ENCODE measurements around the gene INSL3. TPM values are rescaled to one million over a fixed set of nuclear protein-coding genes. Genes with fewer than 3 reads are reported as not detected.

Gene INSL3
- total RNA-seq, 1 donor from 2014 or later, result not detected

- Histone ChIP-seq H3K36me3 (peaks cover 46% of the 10 kb centered on the region), H3K27ac (replicated peaks) (no peak overlapping the region), H3K4me3 (no peak overlapping the region), H3K9me3 (replicated peaks) (no peaks in the 10 kb centered on the region), H3K27me3 (ENCODE audit: low read depth) (peaks cover 10% of the 10 kb centered on the region), H3K4me1 (peaks cover 27% of the 10 kb centered on the region)
- intact Hi-C loops (cut with micrococcal nuclease), result no loop called here
- DNase-seq, result no peak
- no peak for TF ChIP-seq CTCF (IDR thresholded peaks at IDR 0.05; ENCODE audit: borderline replicate concordance)
Observed at GRCh38 chr19:17865364-17866311, 44.3 kb upstream of the INSL3 start.

GRCh38 chr19:17863520-17864182, 42.3 kb upstream of the INSL3 start:
- Histone ChIP-seq H3K36me3 (peaks cover 46% of the 10 kb centered on the region), H3K4me1 (peaks cover 36% of the 10 kb centered on the region), H3K27ac (replicated peaks) (peak overlapping the region; percentile 50), H3K27me3 (ENCODE audit: low read depth) (no peaks in the 10 kb centered on the region), H3K9me3 (replicated peaks) (no peaks in the 10 kb centered on the region), H3K4me3 (no peak overlapping the region)
- DNase-seq, result no peak
- intact Hi-C loops (cut with micrococcal nuclease), result no loop called here
- TF ChIP-seq CTCF (IDR thresholded peaks at IDR 0.05; ENCODE audit: borderline replicate concordance), result no peak

GRCh38 chr19:17862711-17863519, 41.6 kb upstream of the INSL3 start:
- H3K36me3 ChIP-seq, result peaks cover 46% of the 10 kb centered on the region
- no peaks in the 10 kb centered on the region for H3K9me3 ChIP-seq (replicated peaks)
- DNase-seq, result no peak
- H3K4me1 ChIP-seq, result peaks cover 36% of the 10 kb centered on the region
- H3K4me3 ChIP-seq, result no peak overlapping the region
- H3K27ac ChIP-seq (replicated peaks), result peak overlapping the region; percentile 50
- intact Hi-C loops (cut with micrococcal nuclease), result no loop called here
- H3K27me3 ChIP-seq (ENCODE audit: low read depth), result no peaks in the 10 kb centered on the region
- no peak for TF ChIP-seq CTCF (IDR thresholded peaks at IDR 0.05; ENCODE audit: borderline replicate concordance)

- no peak for TF ChIP-seq CTCF (IDR thresholded peaks at IDR 0.05; ENCODE audit: borderline replicate concordance)
- intact Hi-C loops (cut with micrococcal nuclease), result no loop called here
- Histone ChIP-seq H3K4me1 (peaks cover 36% of the 10 kb centered on the region), H3K9me3 (replicated peaks) (no peaks in the 10 kb centered on the region), H3K36me3 (peaks cover 46% of the 10 kb centered on the region), H3K27ac (replicated peaks) (no peak overlapping the region), H3K27me3 (ENCODE audit: low read depth) (no peaks in the 10 kb centered on the region), H3K4me3 (peak overlapping the region; percentile 88)
- DNase-seq, result no peak
Observed at GRCh38 chr19:17861542-17862402, 40.5 kb upstream of the INSL3 start.
